Chondrocyte (in vitro differentiated cells): ENCODE data around the gene CEMIP. TPM values are rescaled to one million over a fixed set of nuclear protein-coding genes. Genes with fewer than 3 reads are reported as not detected.

Experiments used
- DNase-seq: peaks from one replicate; pipeline ENCODE4 v3.0.0; 2021; ENCODE audit warnings: mixed read lengths, low spot score
- H3K27ac Mint-ChIP-seq: one replicate; pipeline ENCODE4 v1.8.0; 2021; ENCODE audit warnings: mild to moderate bottlenecking, moderate library complexity, mixed read lengths; ENCODE audit not compliant: unreplicated experiment
- H3K27me3 Mint-ChIP-seq: 2 replicates; pipeline ENCODE4 v1.8.0; 2021; ENCODE audit warnings: low read depth, mixed read lengths
- H3K36me3 Mint-ChIP-seq: 2 replicates; pipeline ENCODE4 v1.8.0; 2021; ENCODE audit warnings: low read depth, mixed read lengths
- H3K4me1 Mint-ChIP-seq: 2 replicates; pipeline ENCODE4 v1.8.0; 2021; ENCODE audit warnings: low read depth, mild to moderate bottlenecking, mixed read lengths
- H3K4me3 Mint-ChIP-seq: one replicate; pipeline ENCODE4 v1.8.0; 2021; ENCODE audit warnings: mild to moderate bottlenecking, moderate library complexity, mixed read lengths; ENCODE audit not compliant: unreplicated experiment
- H3K9me3 Mint-ChIP-seq: 2 replicates; pipeline ENCODE4 v1.8.0; 2021; ENCODE audit warnings: low read depth, mixed read lengths
- total RNA-seq: library from RNA; stranded (reverse); gene quantifications from 3 replicates; pipeline ENCODE4 v1.2.1, GENCODE V29; 2021
- TF ChIP-seq, protein P1 (sequence below): fragments of 200-600 bp; sonication (generic); IDR thresholded peaks from 2 replicates; pipeline ENCODE4 v1.5.0; 2021; ENCODE audit warnings: antibody characterized with exemption, mild to moderate bottlenecking, moderate library complexity

CEMIP gene
- total RNA-seq, 1 donor from 2014 or later = 146 TPM

GRCh38 chr15:80893777-80894176 is 114.6 kb downstream of the CEMIP start:
- Mint-ChIP-seq H3K4me1 (peaks cover 36% of the 10 kb centered on the region), H3K27me3 (no peaks in the 10 kb centered on the region), H3K9me3 (no peaks in the 10 kb centered on the region), H3K36me3 (peaks cover 45% of the 10 kb centered on the region), H3K4me3 (no peak overlapping the region), H3K27ac (no peak overlapping the region)
- TF ChIP-seq, protein P1, sequence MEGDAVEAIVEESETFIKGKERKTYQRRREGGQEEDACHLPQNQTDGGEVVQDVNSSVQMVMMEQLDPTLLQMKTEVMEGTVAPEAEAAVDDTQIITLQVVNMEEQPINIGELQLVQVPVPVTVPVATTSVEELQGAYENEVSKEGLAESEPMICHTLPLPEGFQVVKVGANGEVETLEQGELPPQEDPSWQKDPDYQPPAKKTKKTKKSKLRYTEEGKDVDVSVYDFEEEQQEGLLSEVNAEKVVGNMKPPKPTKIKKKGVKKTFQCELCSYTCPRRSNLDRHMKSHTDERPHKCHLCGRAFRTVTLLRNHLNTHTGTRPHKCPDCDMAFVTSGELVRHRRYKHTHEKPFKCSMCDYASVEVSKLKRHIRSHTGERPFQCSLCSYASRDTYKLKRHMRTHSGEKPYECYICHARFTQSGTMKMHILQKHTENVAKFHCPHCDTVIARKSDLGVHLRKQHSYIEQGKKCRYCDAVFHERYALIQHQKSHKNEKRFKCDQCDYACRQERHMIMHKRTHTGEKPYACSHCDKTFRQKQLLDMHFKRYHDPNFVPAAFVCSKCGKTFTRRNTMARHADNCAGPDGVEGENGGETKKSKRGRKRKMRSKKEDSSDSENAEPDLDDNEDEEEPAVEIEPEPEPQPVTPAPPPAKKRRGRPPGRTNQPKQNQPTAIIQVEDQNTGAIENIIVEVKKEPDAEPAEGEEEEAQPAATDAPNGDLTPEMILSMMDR = no peak
- DNase-seq = no peak

GRCh38 chr15:80895091-80895490 is 115.9 kb downstream of the CEMIP start:
- DNase-seq = no peak
- H3K4me1 Mint-ChIP-seq = peaks cover 30% of the 10 kb centered on the region
- TF ChIP-seq, protein P1 = no peak
- peaks cover 49% of the 10 kb centered on the region for H3K36me3 Mint-ChIP-seq
- H3K9me3 Mint-ChIP-seq = no peaks in the 10 kb centered on the region
- H3K27ac Mint-ChIP-seq = no peak overlapping the region
- no peak overlapping the region for H3K4me3 Mint-ChIP-seq
- no peaks in the 10 kb centered on the region for H3K27me3 Mint-ChIP-seq

DNA sequence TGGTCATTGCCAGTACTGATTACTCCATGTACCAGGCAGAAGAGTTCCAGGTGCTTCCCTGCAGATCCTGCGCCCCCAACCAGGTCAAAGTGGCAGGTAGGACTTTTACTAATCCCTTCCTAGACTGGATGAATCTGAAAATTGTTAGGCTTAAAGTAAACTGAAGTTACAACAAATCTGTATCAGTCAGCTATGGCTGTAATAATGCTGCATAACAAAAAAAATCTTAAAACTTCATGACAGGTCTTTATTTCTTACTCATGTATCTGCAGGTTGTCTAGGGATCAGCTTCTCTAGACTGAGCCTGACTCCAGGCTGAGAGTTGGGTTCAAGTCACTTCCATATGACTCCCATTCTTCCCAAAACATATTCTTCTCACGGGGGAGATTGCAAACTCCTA is 116.8 kb downstream of the CEMIP start:
- Mint-ChIP-seq H3K4me1 (peaks cover 26% of the 10 kb centered on the region), H3K4me3 (no peak overlapping the region), H3K27ac (no peak overlapping the region), H3K36me3 (peaks cover 47% of the 10 kb centered on the region), H3K9me3 (no peaks in the 10 kb centered on the region), H3K27me3 (no peaks in the 10 kb centered on the region)
- DNase-seq = no peak
- TF ChIP-seq, protein P1 = no peak

- H3K36me3 Mint-ChIP-seq = peaks cover 50% of the 10 kb centered on the region
- no peak for DNase-seq
- H3K4me3 Mint-ChIP-seq = no peak overlapping the region
- no peaks in the 10 kb centered on the region for H3K27me3 Mint-ChIP-seq
- no peak overlapping the region for H3K27ac Mint-ChIP-seq
- H3K9me3 Mint-ChIP-seq = no peaks in the 10 kb centered on the region
- peaks cover 14% of the 10 kb centered on the region for H3K4me1 Mint-ChIP-seq
- TF ChIP-seq, protein P1 = no peak
Observed at GRCh38 chr15:80898040-80898439, 118.9 kb downstream of the CEMIP start.

DNA sequence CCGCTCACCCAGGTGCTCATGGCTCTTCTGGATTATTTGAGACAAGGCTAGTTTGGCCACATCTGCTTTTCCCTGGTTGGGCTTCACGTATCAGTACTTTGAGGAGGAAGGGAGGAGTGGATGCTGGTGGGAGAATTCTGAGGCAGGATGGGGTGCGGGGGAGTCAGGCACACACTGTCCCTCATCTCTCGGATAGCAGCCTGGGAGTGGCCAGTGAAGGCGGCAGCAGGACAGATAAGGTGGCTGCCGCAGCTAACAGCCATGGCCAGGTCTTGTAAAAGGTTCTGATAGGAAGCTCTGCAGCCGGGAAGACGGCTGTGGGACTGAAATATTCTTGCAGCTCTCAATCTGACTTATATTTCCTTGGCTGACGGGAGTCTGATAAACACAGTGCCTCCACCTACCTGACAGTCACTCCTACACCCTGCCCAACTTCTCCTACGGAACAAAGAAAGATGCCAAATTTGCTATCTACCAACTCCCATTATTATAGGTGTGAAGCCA is 123.2 kb downstream of the CEMIP start:
- no peaks in the 10 kb centered on the region for H3K27me3 Mint-ChIP-seq
- no peak overlapping the region for H3K27ac Mint-ChIP-seq
- H3K4me1 Mint-ChIP-seq = peaks cover 26% of the 10 kb centered on the region
- no peaks in the 10 kb centered on the region for H3K9me3 Mint-ChIP-seq
- no peak overlapping the region for H3K4me3 Mint-ChIP-seq
- TF ChIP-seq, protein P1 = no peak
- H3K36me3 Mint-ChIP-seq = peaks cover 37% of the 10 kb centered on the region
- no peak for DNase-seq
